Kidney epithelial cell (primary cell): ENCODE measurements around the gene SLC16A2. TPM values are rescaled to one million over a fixed set of nuclear protein-coding genes. Genes with fewer than 3 reads are reported as not detected.
"Not testable (repeated sequence)": the region's sequence is repeated elsewhere in the genome, so short reads cannot be mapped to it uniquely, and the experiment has no call there.

Experiments used
- DNase-seq: peaks from one replicate; pipeline ENCODE4 v3.0.0-alpha.2; 2010; ENCODE audit warnings: low read depth
- H3K27me3 ChIP-seq: 2 replicates; pipeline ENCODE4 v1.6.0; 2011; ENCODE audit warnings: low read length; ENCODE audit not compliant: control insufficient read depth, insufficient read depth
- H3K36me3 ChIP-seq: 2 replicates; pipeline ENCODE4 v1.5.1; 2011; ENCODE audit warnings: low read length; ENCODE audit not compliant: control insufficient read depth, insufficient read depth
- H3K4me3 ChIP-seq: 2 replicates; pipeline ENCODE4 v1.5.1; 2011; ENCODE audit warnings: low read depth, mild to moderate bottlenecking, control low read depth, low read length
- total RNA-seq: library from RNA; depleted of rRNA; stranded (reverse); fragments of >200 nt; gene quantifications from 2 replicates; pipeline ENCODE4 v1.2.3, GENCODE V29; 2015
- TF ChIP-seq, protein P1 (sequence below): IDR thresholded peaks from 2 replicates; pipeline ENCODE4 v1.5.1; 2011; ENCODE audit warnings: mild to moderate bottlenecking, moderate library complexity, low read length, control low read depth, inconsistent platforms; ENCODE audit not compliant: insufficient read depth, poor library complexity, severe bottlenecking

The SLC16A2 gene
- total RNA-seq, 1 donor from 2014 or later = 5.0 TPM

DNA sequence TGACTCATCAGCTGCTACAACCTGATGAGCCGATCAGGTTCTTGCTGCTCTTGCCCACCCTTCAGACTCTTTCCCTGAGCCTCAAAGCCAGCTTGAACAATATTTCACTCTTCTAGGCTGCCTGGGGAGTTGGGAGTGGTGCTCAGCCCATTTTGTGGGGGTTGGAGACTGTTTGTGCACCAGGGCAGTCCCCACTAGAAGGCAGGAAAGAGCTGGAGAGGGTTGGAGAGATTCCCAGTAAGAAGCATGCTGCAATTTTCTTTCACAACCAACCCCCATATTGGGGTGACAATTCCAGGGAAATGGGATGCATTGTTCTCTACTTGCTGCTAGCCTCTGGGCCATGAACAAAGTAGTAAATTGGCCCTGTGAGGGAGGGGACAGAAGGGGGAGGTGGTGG lies 44.1 kb downstream of the SLC16A2 start:
- Histone ChIP-seq H3K27me3 (no peaks in the 10 kb centered on the region), H3K4me3 (no peak overlapping the region), H3K36me3 (no peaks in the 10 kb centered on the region)
- no peak for DNase-seq
- TF ChIP-seq, protein P1, sequence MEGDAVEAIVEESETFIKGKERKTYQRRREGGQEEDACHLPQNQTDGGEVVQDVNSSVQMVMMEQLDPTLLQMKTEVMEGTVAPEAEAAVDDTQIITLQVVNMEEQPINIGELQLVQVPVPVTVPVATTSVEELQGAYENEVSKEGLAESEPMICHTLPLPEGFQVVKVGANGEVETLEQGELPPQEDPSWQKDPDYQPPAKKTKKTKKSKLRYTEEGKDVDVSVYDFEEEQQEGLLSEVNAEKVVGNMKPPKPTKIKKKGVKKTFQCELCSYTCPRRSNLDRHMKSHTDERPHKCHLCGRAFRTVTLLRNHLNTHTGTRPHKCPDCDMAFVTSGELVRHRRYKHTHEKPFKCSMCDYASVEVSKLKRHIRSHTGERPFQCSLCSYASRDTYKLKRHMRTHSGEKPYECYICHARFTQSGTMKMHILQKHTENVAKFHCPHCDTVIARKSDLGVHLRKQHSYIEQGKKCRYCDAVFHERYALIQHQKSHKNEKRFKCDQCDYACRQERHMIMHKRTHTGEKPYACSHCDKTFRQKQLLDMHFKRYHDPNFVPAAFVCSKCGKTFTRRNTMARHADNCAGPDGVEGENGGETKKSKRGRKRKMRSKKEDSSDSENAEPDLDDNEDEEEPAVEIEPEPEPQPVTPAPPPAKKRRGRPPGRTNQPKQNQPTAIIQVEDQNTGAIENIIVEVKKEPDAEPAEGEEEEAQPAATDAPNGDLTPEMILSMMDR = no peak

DNA sequence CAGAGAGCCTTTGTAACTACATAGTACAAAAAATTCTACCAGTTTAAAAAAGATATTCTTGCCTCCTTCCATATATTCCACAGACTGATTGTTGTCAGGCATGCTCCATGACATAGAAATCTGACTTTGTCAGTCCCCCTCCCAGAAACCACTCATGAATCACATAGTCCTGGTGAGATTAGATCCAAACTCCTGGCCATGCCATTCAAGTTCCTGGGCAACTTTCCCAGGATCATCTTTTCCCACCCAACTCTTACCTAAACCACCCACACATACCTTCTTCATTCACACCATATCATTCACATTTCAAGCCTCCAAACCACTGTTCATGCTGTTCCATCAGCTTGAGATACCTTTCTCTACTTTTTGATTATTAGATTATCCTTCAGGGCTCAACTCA lies 46.4 kb downstream of the SLC16A2 start:
- H3K4me3 ChIP-seq = no peak overlapping the region
- no peak for DNase-seq
- no peaks in the 10 kb centered on the region for H3K27me3 ChIP-seq
- TF ChIP-seq, protein P1 = no peak
- H3K36me3 ChIP-seq = no peaks in the 10 kb centered on the region

DNA sequence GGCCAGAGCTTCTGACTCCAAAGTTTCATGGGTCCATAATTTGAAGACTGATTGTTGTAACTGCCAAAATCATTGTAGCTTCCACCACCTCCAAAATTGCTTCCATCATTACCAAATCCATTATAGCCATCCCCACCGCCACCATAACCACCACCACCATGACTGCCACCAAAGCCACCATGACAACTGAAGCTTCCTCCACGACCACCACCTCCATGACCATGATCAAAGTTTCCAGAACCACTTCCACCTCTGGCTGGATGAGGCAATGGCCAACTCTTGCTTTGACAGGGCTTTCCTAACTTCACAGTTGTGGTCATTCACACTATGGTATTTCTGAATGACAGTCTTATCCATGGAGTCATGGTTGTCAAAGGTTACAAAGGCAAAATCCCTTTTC lies 51.8 kb downstream of the SLC16A2 start:
- H3K4me3 ChIP-seq, H3K36me3 ChIP-seq, H3K27me3 ChIP-seq, DNase-seq: not testable (repeated sequence)

DNA sequence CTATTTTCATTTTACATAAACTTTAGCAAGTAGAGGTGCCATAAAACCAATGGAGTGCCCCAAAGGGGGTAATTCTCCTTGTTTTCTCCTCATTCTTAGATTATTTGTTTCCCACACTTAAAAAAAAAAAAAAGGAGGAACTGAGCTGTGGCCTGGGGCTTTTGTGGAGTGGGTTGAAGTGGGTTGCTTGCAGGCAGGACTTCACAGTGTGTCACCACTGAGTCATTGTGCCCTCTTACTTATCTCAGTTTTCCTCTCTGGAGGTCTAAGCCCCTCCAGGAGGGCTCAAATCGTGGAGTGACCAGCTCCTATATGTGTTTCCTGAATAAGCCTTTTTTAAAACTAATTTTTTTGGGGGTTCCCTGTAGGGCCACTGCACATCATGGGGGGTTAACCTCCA lies 69.0 kb downstream of the SLC16A2 start:
- no peaks in the 10 kb centered on the region for H3K36me3 ChIP-seq
- no peak overlapping the region for H3K4me3 ChIP-seq
- TF ChIP-seq, protein P1 = no peak
- H3K27me3 ChIP-seq = no peaks in the 10 kb centered on the region
- no peak for DNase-seq

DNA sequence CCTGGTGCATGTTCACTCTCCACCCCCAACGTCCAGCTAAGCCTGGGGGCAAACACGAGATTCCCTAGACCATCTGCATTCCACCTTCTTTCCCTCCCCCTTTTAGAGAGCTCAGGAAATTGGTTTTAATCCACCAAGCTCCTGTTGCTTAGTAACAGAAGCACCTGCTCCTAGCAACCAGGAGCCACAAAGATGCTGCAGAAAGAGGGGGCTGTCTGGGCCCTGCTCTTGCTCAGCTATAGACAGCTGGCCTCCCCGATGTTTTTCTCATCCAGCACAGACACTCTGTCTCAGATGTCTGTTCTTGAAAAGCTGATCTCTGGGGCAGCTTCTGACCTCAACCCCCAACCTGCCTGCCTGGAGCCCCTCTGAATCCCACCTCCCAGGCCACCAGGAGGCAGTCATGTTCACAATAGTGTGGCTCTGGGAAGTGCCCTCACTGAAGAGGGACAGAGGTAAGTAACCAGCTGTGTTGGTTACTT lies 71.5 kb downstream of the SLC16A2 start:
- no peaks in the 10 kb centered on the region for H3K36me3 ChIP-seq
- no peak for DNase-seq

DNA sequence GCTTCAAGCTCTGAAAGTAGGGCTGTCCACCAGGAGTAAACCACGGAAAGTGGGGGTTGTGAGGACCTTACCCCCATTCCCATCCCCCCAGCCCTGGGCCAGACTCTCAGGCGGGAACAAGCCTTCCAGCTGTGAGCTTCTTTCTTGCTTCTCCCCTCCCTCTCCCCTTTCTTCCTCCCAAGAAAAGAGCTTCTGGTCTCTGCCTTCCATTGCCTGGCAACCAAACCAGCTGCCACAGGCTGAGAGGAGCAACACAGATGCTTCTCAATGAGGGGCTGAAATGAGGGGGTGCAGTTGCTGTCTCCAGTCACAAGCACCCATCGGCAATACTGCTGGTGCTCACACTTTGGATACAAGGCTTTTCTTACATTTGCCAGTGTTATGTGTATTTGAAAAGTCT lies 72.5 kb downstream of the SLC16A2 start:
- no peaks in the 10 kb centered on the region for H3K36me3 ChIP-seq
- TF ChIP-seq, protein P1 = no peak
- H3K4me3 ChIP-seq = no peak overlapping the region
- no peaks in the 10 kb centered on the region for H3K27me3 ChIP-seq
- DNase-seq = no peak

More for the DNA sequence above, 71.5 kb downstream of the SLC16A2 start:
- no peaks in the 10 kb centered on the region for H3K27me3 ChIP-seq
- no peak overlapping the region for H3K4me3 ChIP-seq
- TF ChIP-seq, protein P1 = no peak
